Right atrium auricular region (tissue), 2 donors: ENCODE results near the gene CLEC16A. TPM values are rescaled to one million over a fixed set of nuclear protein-coding genes. Genes with fewer than 3 reads are reported as not detected.
"Not testable (repeated sequence)": the region's sequence is repeated elsewhere in the genome, so short reads cannot be mapped to it uniquely, and the experiment has no call there.

ENCODE experiments used
- DNase-seq: peaks from one replicate; pipeline ENCODE4 v3.0.0-alpha.2; 2019; ENCODE audit warnings: low spot score
- H3K27ac ChIP-seq, 2 donors: fragments of 200-600 bp; sonication (generic); 1 replicate in 1 of 2; 2 replicates in 1 of 2; pipeline ENCODE4 v1.5.1; 2016 to 2019
- H3K27me3 ChIP-seq, 2 donors: fragments of 200-600 bp; sonication (generic); one replicate each; pipeline versions ENCODE4 v1.5.1 to v1.6.0; 2017 to 2019
- H3K36me3 ChIP-seq: fragments of 200-600 bp; sonication (generic); one replicate; pipeline ENCODE4 v1.5.1; 2016
- H3K4me1 ChIP-seq, 2 donors: fragments of 200-600 bp; sonication (generic); one replicate each; pipeline versions ENCODE4 v1.5.1 to v1.6.0; 2017 to 2019
- H3K4me3 ChIP-seq, 2 donors: fragments of 200-600 bp; sonication (generic); 1 replicate in 1 of 2; 2 replicates in 1 of 2; pipeline ENCODE4 v1.5.1; 2017 to 2019; ENCODE audit warnings: mild to moderate bottlenecking in 1 of 2, moderate library complexity in 1 of 2
- H3K9me3 ChIP-seq, 2 donors: fragments of 200-600 bp; sonication (generic); one replicate each; pipeline ENCODE4 v1.5.1; 2019
- CTCF ChIP-seq, 2 donors: fragments of 200-600 bp; sonication (generic); IDR thresholded peaks; one replicate each; pipeline ENCODE4 v1.5.1; 2019; ENCODE audit warnings: antibody characterized with exemption in 2 of 2
- total RNA-seq, 2 donors: library from RNA; depleted of rRNA; stranded (reverse); fragments of >200 nt; gene quantifications; one replicate each; pipeline ENCODE4 v1.1.0, GENCODE V29; 2016

CLEC16A gene
- total RNA-seq, 2 donors from 2014 or later: 24.1 to 49.0 TPM

- peak; percentile 83 for DNase-seq
- TF ChIP-seq CTCF (IDR thresholded peaks at IDR 0.05): no peak
- Histone ChIP-seq H3K9me3 (no peaks in the 10 kb centered on the region), H3K4me3 (no peak overlapping the region), H3K27me3 (no peaks in the 10 kb centered on the region), H3K36me3 (peaks cover 29% of the 10 kb centered on the region), H3K4me1 (peaks cover 0 to 54% of the 10 kb centered on the region in 2 donors), H3K27ac (peak overlapping the region; percentile 84 to 87)
These were observed 21.8 kb upstream of the CLEC16A start for GRCh38 chr16:10922328-10923145.

GRCh38 chr16:10923146-10923649 lies 21.2 kb upstream of the CLEC16A start:
- H3K4me1 ChIP-seq: peaks cover 0 to 51% of the 10 kb centered on the region in 2 donors
- H3K9me3 ChIP-seq: no peaks in the 10 kb centered on the region
- no peak for DNase-seq
- no peaks in the 10 kb centered on the region for H3K27me3 ChIP-seq
- no peak for TF ChIP-seq CTCF (IDR thresholded peaks at IDR 0.05)
- H3K27ac ChIP-seq: peak overlapping the region; percentile 84 to 87
- peaks cover 36% of the 10 kb centered on the region for H3K36me3 ChIP-seq
- no peak overlapping the region for H3K4me3 ChIP-seq

DNA sequence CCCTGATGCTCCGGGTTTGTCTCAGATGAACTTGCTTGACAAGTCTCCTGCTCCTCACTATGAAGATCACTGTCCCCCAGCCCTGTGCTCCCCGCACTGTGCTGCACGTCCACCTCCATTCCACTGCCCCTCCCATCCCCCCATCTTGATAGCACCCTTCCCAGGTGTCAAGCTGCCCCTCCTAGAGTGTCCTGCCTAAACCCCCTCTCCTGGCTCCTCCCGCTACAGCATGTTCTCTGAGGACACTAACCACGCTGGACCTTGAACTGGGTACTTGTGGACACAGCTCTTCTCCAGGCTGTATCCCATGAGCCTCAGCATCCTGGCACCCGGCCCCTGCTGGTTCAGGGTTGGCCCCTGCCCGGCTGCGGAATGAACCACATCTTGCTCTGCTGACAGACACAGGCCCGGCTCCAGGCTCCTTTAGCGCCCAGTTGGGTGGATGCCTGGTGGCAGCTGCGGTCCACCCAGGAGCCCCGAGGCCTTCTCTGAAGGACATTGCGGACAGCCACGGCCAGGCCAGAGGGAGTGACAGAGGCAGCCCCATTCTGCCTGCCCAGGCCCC lies 20.6 kb upstream of the CLEC16A start:
- Histone ChIP-seq H3K36me3 (peaks cover 41% of the 10 kb centered on the region), H3K4me1 (peaks cover 0 to 46% of the 10 kb centered on the region in 2 donors), H3K27ac (peak overlapping the region; percentile 84 to 87), H3K9me3 (no peaks in the 10 kb centered on the region), H3K27me3 (no peaks in the 10 kb centered on the region), H3K4me3 (no peak overlapping the region)
- DNase-seq: peak; percentile 84
- TF ChIP-seq CTCF (IDR thresholded peaks at IDR 0.05): no peak

DNA sequence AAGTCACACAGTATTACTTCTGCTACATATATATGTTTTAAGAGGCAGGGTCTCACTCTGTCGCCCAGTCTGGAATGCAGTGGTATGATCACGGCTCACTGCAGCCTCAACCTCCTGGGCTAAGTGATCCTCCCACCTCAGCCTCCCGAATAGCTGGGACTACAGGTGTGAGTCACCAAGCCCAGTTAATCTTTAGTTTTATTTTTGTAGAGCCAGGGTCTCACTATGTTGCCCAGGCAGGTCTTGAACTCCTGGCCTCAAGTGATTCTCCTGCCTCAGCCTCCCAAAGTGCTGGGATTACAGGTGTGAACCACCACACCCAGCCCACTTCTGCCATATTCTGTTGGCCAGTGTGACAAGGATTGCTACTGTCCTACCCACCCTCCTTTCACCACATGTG lies 19.1 kb upstream of the CLEC16A start:
- not testable (repeated sequence) for H3K27me3 ChIP-seq, DNase-seq, H3K4me3 ChIP-seq, H3K27ac ChIP-seq, H3K9me3 ChIP-seq
- Histone ChIP-seq H3K36me3 (peaks cover 47% of the 10 kb centered on the region), H3K4me1 (peaks cover 0 to 56% of the 10 kb centered on the region in 2 donors)

DNA sequence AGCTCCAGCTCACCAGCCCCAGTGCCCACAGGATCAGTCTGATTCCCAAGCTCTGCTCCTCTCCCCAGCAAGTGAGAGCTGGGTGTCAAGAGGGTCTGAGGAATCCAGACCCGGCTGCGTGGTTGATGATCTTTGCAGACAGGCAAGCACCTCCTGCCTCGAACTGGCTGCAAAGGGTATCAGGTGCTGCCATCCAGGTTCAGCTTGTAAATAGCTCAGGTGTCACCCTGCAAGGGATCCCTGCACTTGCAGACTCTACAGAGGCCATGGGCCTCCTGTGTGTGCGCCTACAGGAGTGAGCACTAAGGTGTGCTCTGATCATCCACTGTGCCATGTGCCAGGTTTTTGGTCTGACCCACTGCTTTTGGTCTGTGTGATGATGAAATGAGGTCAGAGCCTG lies 18.3 kb upstream of the CLEC16A start:
- Histone ChIP-seq H3K9me3 (no peaks in the 10 kb centered on the region), H3K36me3 (peaks cover 47% of the 10 kb centered on the region), H3K4me1 (peaks cover 0 to 58% of the 10 kb centered on the region in 2 donors), H3K27me3 (no peaks in the 10 kb centered on the region), H3K4me3 (no peak overlapping the region), H3K27ac (no peak overlapping the region)
- no peak for DNase-seq
- TF ChIP-seq CTCF (IDR thresholded peaks at IDR 0.05): no peak

DNA sequence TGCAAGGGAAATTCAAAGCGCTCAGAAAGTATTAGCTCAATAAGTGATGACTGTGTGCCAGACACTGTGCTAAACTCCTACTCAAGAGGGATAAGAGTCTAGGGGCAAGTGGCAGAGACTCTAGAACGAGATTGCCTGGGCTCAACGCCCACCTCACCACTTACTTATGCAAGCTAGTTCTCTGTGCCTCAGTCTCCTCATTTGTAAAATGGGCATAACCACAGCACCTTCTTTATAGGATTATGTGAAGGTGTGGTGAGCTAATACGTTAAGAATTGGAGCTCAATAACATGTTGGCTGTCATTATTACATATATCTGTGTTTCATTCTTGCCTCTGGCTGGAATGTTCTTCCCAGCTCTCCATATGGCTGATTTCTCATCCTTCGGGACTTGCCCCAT lies 17.5 kb upstream of the CLEC16A start:
- TF ChIP-seq CTCF (IDR thresholded peaks at IDR 0.05): no peak
- H3K4me1 ChIP-seq: peaks cover 0 to 52% of the 10 kb centered on the region in 2 donors
- H3K27ac ChIP-seq: no peak overlapping the region
- no peak overlapping the region for H3K4me3 ChIP-seq
- H3K9me3 ChIP-seq: no peaks in the 10 kb centered on the region
- no peaks in the 10 kb centered on the region for H3K27me3 ChIP-seq
- DNase-seq: no peak
- peaks cover 55% of the 10 kb centered on the region for H3K36me3 ChIP-seq
